Hepatocyte (in vitro differentiated cells): ENCODE results near the gene CDK17. TPM values are rescaled to one million over a fixed set of nuclear protein-coding genes. Genes with fewer than 3 reads are reported as not detected.
"Not testable (repeated sequence)": the region's sequence is repeated elsewhere in the genome, so short reads cannot be mapped to it uniquely, and the experiment has no call there.

Experiments
- DNase-seq: peaks from one replicate; pipeline ENCODE4 v3.0.0-alpha.2; 2016; ENCODE audit warnings: low spot score
- H2AFZ ChIP-seq: fragments of 200-600 bp; sonication (generic); 2 replicates; pipeline ENCODE4 v1.6.0; 2016; ENCODE audit warnings: antibody characterized with exemption, mild to moderate bottlenecking
- H3K27ac ChIP-seq: fragments of 200-600 bp; sonication (generic); 2 replicates; pipeline ENCODE4 v1.5.1; 2016; ENCODE audit warnings: mild to moderate bottlenecking
- H3K27me3 ChIP-seq: fragments of 200-600 bp; sonication (generic); 2 replicates; pipeline ENCODE4 v1.6.1; 2016
- H3K36me3 ChIP-seq: fragments of 200-600 bp; sonication (generic); replicated peaks from 2 replicates; pipeline ENCODE4 v1.5.1; 2016; ENCODE audit warnings: low read depth; ENCODE audit not compliant: insufficient read depth
- H3K4me1 ChIP-seq: fragments of 200-600 bp; sonication (generic); 2 replicates; pipeline ENCODE4 v1.5.1; 2016; ENCODE audit warnings: mild to moderate bottlenecking, moderate library complexity; ENCODE audit not compliant: insufficient read depth
- H3K4me2 ChIP-seq: fragments of 200-600 bp; sonication (generic); 2 replicates; pipeline ENCODE4 v1.6.0; 2016
- H3K4me3 ChIP-seq: fragments of 200-600 bp; sonication (generic); 2 replicates; pipeline ENCODE4 v1.5.1; 2016; ENCODE audit warnings: mild to moderate bottlenecking
- H3K79me2 ChIP-seq: fragments of 200-600 bp; sonication (generic); 2 replicates; pipeline ENCODE4 v1.6.0; 2017; ENCODE audit warnings: mild to moderate bottlenecking
- H3K9me2 ChIP-seq: fragments of 200-600 bp; sonication (generic); replicated peaks from 2 replicates; pipeline ENCODE4 v1.6.0; 2017; ENCODE audit warnings: mild to moderate bottlenecking; ENCODE audit not compliant: insufficient read depth
- H3K9me3 ChIP-seq: fragments of 200-600 bp; sonication (generic); 2 replicates; pipeline ENCODE4 v1.5.1; 2016; ENCODE audit warnings: low read depth, mild to moderate bottlenecking
- H4K20me1 ChIP-seq: fragments of 200-600 bp; sonication (generic); 2 replicates; pipeline ENCODE4 v1.6.0; 2016; ENCODE audit warnings: mild to moderate bottlenecking; ENCODE audit not compliant: insufficient read depth, poor library complexity, severe bottlenecking
- CTCF ChIP-seq: fragments of 200-600 bp; sonication (generic); IDR thresholded peaks from 2 replicates; pipeline ENCODE4 v1.5.1; 2016; ENCODE audit warnings: antibody characterized with exemption, mild to moderate bottlenecking; ENCODE audit not compliant: poor library complexity
- EZH2 ChIP-seq: fragments of 200-600 bp; sonication (generic); IDR thresholded peaks from 2 replicates; pipeline ENCODE4 v1.6.1; 2016; ENCODE audit warnings: antibody characterized with exemption, mild to moderate bottlenecking, borderline replicate concordance
- EZH2phosphoT487 ChIP-seq: fragments of 200-600 bp; sonication (generic); IDR thresholded peaks from one replicate; pipeline ENCODE4 v1.6.1; 2018; ENCODE audit warnings: antibody characterized with exemption, mild to moderate bottlenecking, low read depth, moderate library complexity; ENCODE audit not compliant: unreplicated experiment, severe bottlenecking
- WGBS: methylation state at CpG from one replicate; pipeline ENCODE4 v1.1.6; 2016; ENCODE audit warnings: low lambda C conversion rate; ENCODE audit errors: missing lambda C conversion rate; 5-methylcytosine and 5-hydroxymethylcytosine counted together
- polyA plus RNA-seq: library from polyadenylated mRNA; unstranded; fragments of >200 nt; fragmentation: Nextera tagmentation; extraction: Ambion mirVana; gene quantifications from 2 replicates; pipeline ENCODE4 v1.2.1, GENCODE V29; 2016
- total RNA-seq: library from RNA; depleted of rRNA; stranded (reverse); fragments of >200 nt; gene quantifications from 2 replicates; pipeline ENCODE4 v1.2.3, GENCODE V29; 2014

CDK17 gene
- total and polyA plus RNA-seq, 2 experiments from 2014 or later = 13.8 to 33.1 TPM

DNA sequence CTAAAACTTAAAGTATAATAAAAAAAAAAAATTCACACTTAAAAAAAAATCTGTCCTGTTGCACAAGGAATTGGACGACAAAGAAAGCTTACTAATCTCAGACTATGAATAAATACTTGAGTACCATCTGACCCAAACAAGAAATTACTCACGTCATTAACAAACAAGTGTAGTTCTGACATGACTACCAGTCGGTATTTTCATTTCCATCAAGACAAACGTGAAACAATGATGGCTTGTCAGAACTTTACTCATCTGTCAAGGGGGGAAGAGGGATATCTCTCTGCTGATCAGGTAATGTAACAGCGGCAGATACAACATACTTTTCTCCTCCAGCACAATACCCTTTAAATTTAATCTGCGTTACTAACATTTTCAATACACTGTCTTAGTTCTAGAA lies 78.3 kb downstream of the CDK17 start:
- H3K36me3 ChIP-seq = no peaks in the 10 kb centered on the region
- no peak overlapping the region for H2AFZ ChIP-seq
- H3K4me1 ChIP-seq = no peaks in the 10 kb centered on the region
- H4K20me1 ChIP-seq = no peaks in the 10 kb centered on the region
- no peaks in the 10 kb centered on the region for H3K27me3 ChIP-seq
- TF ChIP-seq CTCF = no peak
- no peak for TF ChIP-seq EZH2
- no peak for TF ChIP-seq EZH2phosphoT487
- H3K4me2 ChIP-seq = no peak overlapping the region
- H3K9me2 ChIP-seq = no peaks in the 10 kb centered on the region
- WGBS = 98% methylated on average over 6 of the region's 6 CpGs
- no peak overlapping the region for H3K4me3 ChIP-seq
- H3K9me3 ChIP-seq = no peaks in the 10 kb centered on the region
- no peak for DNase-seq
- H3K79me2 ChIP-seq = peaks cover 5% of the 10 kb centered on the region
- H3K27ac ChIP-seq = no peak overlapping the region

DNA sequence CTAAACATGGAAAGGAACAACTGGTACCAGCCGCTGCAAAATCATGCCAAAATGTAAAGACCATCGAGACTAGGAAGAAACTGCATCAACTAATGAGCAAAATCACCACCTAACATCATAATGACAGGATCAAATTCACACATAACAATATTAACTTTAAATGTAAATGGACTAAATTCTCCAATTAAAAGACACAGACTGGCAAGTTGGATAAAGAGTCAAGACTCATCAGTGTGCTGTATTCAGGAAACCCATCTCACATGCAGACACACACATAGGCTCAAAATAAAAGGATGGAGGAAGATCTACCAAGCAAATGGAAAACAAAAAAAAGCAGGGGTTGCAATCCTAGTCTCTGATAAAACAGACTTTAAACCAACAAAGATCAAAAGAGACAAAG lies 82.4 kb downstream of the CDK17 start:
- not testable (repeated sequence) for H3K9me3 ChIP-seq, H3K27me3 ChIP-seq, H3K4me3 ChIP-seq, H3K4me2 ChIP-seq, DNase-seq, H3K27ac ChIP-seq, H3K4me1 ChIP-seq, H4K20me1 ChIP-seq, H3K36me3 ChIP-seq, H2AFZ ChIP-seq, H3K9me2 ChIP-seq
- H3K79me2 ChIP-seq = peaks cover 13% of the 10 kb centered on the region
- WGBS = 97% methylated on average over 2 of the region's 2 CpGs

DNA sequence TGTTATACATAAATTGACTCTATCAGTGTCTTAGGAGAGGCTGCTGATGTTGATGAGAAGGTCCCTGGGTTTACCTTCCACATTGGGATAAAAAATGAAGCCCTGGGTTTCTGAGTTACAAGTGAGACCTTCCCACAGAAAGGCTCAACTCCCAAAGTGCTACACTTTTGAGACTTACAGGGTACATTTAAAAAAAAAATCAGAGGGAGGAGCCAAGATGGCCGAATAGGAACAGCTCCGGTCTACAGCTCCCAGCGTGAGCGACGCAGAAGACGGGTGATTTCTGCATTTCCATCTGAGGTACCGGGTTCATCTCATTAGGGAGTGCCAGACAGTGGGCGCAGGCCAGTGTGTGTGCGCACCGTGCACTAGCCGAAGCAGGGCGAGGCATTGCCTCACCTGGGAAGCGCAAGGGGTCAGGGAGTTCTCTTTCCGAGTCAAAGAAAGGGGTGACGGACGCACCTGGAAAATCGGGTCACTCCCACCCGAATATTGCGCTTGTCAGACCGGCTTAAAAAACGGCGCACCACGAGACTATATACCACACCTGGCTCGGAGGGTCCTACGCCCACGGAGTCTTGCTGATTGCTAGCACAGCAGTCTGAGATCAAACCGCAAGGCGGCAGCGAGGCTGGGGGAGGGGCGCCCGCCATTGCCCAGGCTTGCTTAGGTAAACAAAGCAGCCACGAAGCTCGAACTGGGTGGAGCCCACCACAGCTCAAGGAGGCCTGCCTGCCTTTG lies 84.3 kb downstream of the CDK17 start:
- Histone ChIP-seq H3K4me2 (peak overlapping the region; percentile 71), H2AFZ (peak overlapping the region; percentile 83), H3K27ac (peak overlapping the region; percentile 84), H3K4me3 (peak overlapping the region; percentile 16)
- DNase-seq = peak; percentile 11
- not testable (repeated sequence) for H3K36me3 ChIP-seq, H3K9me2 ChIP-seq, H3K27me3 ChIP-seq, H4K20me1 ChIP-seq, H3K9me3 ChIP-seq, H3K79me2 ChIP-seq, H3K4me1 ChIP-seq
- WGBS = 18% methylated on average over 28 of the region's 33 CpGs

DNA sequence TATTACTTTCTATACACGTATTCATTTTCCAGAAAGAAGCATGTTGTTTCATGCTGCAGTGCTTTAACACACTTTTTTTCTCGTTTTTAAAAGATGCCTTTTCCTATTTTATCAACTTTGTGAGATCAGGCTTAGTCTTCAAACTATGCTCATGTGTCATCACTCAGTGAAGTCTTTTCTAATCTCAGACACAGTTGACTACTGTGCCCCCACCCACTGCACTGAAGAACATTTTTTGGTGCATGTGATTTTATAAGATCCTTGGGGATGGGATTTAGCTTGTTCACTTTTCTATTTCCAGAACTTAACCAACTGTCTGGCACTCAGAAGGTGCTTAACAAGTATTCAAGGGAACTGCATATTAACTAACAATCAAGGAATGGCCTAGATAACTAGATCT lies 85.5 kb downstream of the CDK17 start:
- H3K79me2 ChIP-seq = peaks cover 15% of the 10 kb centered on the region
- 93% methylated on average over 2 of the region's 2 CpGs for WGBS

More for the DNA sequence above, 85.5 kb downstream of the CDK17 start:
- H3K36me3 ChIP-seq = no peaks in the 10 kb centered on the region
- TF ChIP-seq CTCF (no peak), EZH2phosphoT487 (no peak), EZH2 (no peak)
- no peaks in the 10 kb centered on the region for H3K9me2 ChIP-seq
- no peaks in the 10 kb centered on the region for H3K4me1 ChIP-seq
- H2AFZ ChIP-seq = no peak overlapping the region
- no peaks in the 10 kb centered on the region for H3K27me3 ChIP-seq
- no peak overlapping the region for H3K4me3 ChIP-seq
- H3K27ac ChIP-seq = no peak overlapping the region
- no peaks in the 10 kb centered on the region for H4K20me1 ChIP-seq
- H3K4me2 ChIP-seq = no peak overlapping the region
- H3K9me3 ChIP-seq = no peaks in the 10 kb centered on the region
- DNase-seq = no peak
